Measurements from ENCODE around the gene LYST. TPM values are rescaled to one million over a fixed set of nuclear protein-coding genes. Genes with fewer than 3 reads are reported as not detected.
A peak's percentile ranks its signal among the peaks of the same experiment; 100 is the strongest.

LYST gene
- total and polyA plus RNA-seq, 7 donors = 2.4 to 8.6 (median 5.6) TPM

DNA sequence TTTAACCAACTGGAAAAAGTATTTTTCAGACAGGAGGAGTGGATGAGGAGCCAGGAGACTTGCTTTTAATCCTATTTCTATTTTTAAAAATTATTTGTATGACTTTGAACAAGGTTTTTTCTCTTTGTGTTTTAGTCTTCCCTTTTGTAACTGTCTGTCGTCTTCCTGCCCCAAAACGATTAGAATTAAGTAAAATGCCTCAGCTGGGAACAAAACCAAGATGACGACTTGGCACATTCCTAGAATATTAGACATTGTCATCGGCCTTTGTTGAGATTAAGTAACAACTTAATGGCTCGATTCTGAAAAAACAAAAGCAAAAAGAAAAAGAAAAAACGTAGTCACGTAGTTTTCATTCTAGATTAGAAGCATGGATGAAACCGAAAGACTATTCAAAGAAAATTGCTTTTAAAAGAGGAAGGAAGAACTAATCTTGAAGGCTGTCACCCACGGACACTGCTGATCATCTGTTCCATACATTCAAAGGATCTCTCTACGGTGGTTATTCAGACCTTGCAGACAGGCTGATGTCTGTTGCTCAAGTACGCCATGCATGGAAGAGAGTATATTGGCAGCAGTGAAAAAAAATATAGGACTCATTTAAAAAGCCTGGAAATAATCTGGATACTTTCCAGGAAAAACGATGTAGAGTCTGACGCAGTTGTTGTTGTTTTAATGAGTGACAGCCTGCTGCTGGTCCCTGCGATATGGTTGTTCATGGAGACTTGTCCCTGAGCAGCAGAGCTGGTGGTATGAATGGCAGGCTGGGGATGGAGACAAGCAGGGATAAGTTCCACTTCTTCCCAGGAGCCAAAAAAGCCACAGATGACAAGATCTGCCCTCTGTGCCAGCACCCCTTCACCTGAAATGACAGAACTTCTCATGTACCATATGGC, 234.0 kb downstream of the LYST start:
- no peaks in the 10 kb centered on the region for H3K9me3 ChIP-seq
- TF ChIP-seq, protein P1, sequence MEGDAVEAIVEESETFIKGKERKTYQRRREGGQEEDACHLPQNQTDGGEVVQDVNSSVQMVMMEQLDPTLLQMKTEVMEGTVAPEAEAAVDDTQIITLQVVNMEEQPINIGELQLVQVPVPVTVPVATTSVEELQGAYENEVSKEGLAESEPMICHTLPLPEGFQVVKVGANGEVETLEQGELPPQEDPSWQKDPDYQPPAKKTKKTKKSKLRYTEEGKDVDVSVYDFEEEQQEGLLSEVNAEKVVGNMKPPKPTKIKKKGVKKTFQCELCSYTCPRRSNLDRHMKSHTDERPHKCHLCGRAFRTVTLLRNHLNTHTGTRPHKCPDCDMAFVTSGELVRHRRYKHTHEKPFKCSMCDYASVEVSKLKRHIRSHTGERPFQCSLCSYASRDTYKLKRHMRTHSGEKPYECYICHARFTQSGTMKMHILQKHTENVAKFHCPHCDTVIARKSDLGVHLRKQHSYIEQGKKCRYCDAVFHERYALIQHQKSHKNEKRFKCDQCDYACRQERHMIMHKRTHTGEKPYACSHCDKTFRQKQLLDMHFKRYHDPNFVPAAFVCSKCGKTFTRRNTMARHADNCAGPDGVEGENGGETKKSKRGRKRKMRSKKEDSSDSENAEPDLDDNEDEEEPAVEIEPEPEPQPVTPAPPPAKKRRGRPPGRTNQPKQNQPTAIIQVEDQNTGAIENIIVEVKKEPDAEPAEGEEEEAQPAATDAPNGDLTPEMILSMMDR (IDR thresholded peaks at IDR 0.05) = no peak
- ATAC-seq (no peak), DNase-seq (no peak)
- no peak overlapping the region for H3K27ac ChIP-seq
- intact Hi-C loops (cut with DNase I) = no loop called here
- H3K4me3 ChIP-seq = peak overlapping the region; percentile 25
- WGBS, 3 donors = 7 to 12% (median 8%) methylated on average over 14 of the region's 14 CpGs
- no peaks in the 10 kb centered on the region for H3K4me1 ChIP-seq
- H3K36me3 ChIP-seq (ENCODE audit: insufficient read depth in 1 of 2, low read depth in 1 of 2) = no peaks in the 10 kb centered on the region
- peaks cover 0 to 7% (median 6%) of the 10 kb centered on the region in 3 donors for H3K27me3 ChIP-seq (ENCODE audit: insufficient read depth in 3 of 3, low read length in 2 of 3)

DNA sequence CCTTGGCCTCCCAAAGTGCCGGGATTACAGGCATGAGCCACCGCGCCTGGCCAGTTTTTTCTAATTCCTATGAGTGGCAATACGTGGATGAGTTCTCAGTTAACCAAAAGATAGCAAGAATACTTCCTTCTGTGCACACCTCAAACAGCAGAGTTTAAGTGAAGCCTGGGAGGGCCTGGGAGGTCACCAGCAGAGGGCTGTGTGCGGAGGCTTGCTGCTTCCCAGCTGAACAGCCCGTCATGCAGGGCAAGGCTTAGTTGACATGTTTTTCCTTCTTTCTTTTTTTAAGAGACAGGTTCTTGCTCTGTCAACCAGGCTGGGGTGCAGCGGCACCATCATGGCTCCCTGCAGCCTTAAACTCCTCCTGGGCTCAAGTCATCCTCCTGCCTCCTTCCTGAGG, 234.9 kb downstream of the LYST start:
- Histone ChIP-seq H3K9me3 (no peaks in the 10 kb centered on the region), H3K27ac (no peak overlapping the region), H3K4me3 (no peak overlapping the region), H3K27me3 (ENCODE audit: insufficient read depth in 3 of 3, low read length in 2 of 3) (peaks cover 0 to 7% (median 6%) of the 10 kb centered on the region in 3 donors), H3K4me1 (no peaks in the 10 kb centered on the region), H3K36me3 (ENCODE audit: insufficient read depth in 1 of 2, low read depth in 1 of 2) (no peaks in the 10 kb centered on the region)
- WGBS, 3 donors = 88 to 92% (median 89%) methylated on average over 7 of the region's 7 CpGs
- TF ChIP-seq, protein P1 (IDR thresholded peaks at IDR 0.05) = no peak
- intact Hi-C loops (cut with DNase I) = no loop called here
- DNase-seq = no peak
- ATAC-seq = no peak

DNA sequence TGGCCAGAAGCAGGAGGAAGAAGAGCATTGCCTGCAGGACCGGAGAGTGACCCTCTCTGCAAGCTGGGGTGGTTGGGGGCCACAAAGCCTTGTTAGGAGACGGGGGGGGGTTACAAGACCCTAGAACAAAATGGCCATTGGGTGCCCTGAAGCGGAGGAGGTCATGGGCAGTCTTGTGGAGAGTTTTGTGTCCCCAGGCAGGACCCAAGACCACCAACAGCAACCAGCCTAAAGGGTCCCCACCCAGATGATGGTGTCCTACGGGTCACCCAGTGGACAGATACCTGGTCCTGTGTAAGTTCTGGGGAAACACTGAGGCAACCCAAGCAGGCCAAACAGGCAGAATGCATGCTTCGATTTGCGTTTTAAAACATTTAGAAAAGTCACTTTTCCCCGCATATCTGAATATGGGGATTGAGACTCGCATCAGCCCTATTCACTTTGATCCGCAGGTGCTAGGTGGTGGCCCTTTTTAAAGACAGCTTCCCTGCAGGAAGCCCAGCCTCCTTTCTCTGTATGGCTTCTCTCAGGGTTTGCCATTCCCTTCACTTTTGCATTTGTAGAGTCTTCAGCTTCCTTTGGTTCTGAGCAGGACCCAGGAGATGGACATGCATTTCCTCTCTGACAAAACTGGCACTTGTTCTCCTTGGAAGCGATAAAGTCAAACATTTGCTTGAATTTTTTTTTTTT, 238.2 kb downstream of the LYST start:
- Histone ChIP-seq H3K4me1 (no peaks in the 10 kb centered on the region), H3K27ac (no peak overlapping the region), H3K36me3 (ENCODE audit: insufficient read depth in 1 of 2, low read depth in 1 of 2) (no peaks in the 10 kb centered on the region), H3K27me3 (ENCODE audit: insufficient read depth in 3 of 3, low read length in 2 of 3) (peaks cover 0 to 7% (median 0%) of the 10 kb centered on the region in 3 donors), H3K9me3 (no peaks in the 10 kb centered on the region), H3K4me3 (no peak overlapping the region)
- DNase-seq = no peak
- intact Hi-C loops (cut with DNase I) = no loop called here
- ATAC-seq = no peak
- WGBS, 3 donors = 83 to 90% (median 86%) methylated on average over 10 of the region's 10 CpGs
- TF ChIP-seq, protein P1 (IDR thresholded peaks at IDR 0.05) = no peak

DNA sequence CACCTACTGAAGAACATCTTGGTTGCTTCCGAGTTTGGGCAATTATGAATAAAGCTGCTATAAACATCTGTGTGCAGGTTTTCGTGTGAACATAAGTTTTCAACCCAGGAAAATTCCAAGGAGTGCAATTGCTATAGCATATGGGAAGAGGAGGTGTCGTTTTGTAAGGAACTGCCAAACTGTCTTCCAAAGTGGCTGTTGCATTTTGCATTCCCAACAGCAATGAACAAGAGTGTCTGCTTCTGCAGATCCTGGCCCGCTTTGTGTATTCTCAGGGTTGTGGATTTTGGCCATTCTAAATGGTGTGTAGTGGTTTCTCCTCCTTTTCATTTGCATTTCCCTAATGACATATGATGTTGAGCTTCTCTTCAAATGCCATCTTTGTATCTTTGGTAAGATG, 240.9 kb downstream of the LYST start:
- H3K9me3 ChIP-seq = no peaks in the 10 kb centered on the region
- intact Hi-C loops (cut with DNase I) = no loop called here
- peaks cover 0 to 10% (median 0%) of the 10 kb centered on the region in 3 donors for H3K27me3 ChIP-seq (ENCODE audit: insufficient read depth in 3 of 3, low read length in 2 of 3)
- H3K27ac ChIP-seq = no peak overlapping the region
- TF ChIP-seq, protein P1 (IDR thresholded peaks at IDR 0.05) = no peak
- no peaks in the 10 kb centered on the region for H3K36me3 ChIP-seq (ENCODE audit: insufficient read depth in 1 of 2, low read depth in 1 of 2)
- ATAC-seq (no peak), DNase-seq (no peak)
- no peaks in the 10 kb centered on the region for H3K4me1 ChIP-seq
- WGBS, 3 donors = 83 to 90% (median 90%) methylated on average over 4 of the region's 4 CpGs
- no peak overlapping the region for H3K4me3 ChIP-seq
